HG02885 (cell line): ENCODE data around the gene NIPAL4.
A peak's percentile ranks its signal among the peaks of the same experiment; 100 is the strongest.

Source experiments
- ATAC-seq: cut with Tn5 transposase; IDR thresholded peaks from one replicate; pipeline ENCODE4 v1.9.1; 2021; ENCODE audit warnings: mild to moderate bottlenecking; ENCODE audit not compliant: unreplicated experiment, poor library complexity

Gene NIPAL4

DNA sequence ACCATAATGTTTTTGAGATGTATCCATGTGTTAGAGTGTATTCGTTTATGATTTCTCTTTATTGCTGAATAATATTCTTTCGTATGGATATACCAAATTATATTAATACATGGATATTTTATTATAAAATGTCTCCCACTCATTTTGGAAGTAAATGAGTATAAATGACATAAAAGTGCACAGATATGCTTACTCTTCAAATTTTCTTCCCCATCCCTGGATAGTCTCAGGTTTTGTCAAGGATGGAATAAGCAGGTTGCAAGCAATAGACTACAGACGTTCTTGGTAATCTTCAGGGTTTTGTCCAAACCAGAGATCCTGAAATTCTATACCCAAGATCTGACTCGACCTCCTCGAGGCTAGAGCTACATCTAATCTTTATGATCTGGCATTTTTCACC is 50.7 kb downstream of the NIPAL4 start:
- ATAC-seq = no peak

DNA sequence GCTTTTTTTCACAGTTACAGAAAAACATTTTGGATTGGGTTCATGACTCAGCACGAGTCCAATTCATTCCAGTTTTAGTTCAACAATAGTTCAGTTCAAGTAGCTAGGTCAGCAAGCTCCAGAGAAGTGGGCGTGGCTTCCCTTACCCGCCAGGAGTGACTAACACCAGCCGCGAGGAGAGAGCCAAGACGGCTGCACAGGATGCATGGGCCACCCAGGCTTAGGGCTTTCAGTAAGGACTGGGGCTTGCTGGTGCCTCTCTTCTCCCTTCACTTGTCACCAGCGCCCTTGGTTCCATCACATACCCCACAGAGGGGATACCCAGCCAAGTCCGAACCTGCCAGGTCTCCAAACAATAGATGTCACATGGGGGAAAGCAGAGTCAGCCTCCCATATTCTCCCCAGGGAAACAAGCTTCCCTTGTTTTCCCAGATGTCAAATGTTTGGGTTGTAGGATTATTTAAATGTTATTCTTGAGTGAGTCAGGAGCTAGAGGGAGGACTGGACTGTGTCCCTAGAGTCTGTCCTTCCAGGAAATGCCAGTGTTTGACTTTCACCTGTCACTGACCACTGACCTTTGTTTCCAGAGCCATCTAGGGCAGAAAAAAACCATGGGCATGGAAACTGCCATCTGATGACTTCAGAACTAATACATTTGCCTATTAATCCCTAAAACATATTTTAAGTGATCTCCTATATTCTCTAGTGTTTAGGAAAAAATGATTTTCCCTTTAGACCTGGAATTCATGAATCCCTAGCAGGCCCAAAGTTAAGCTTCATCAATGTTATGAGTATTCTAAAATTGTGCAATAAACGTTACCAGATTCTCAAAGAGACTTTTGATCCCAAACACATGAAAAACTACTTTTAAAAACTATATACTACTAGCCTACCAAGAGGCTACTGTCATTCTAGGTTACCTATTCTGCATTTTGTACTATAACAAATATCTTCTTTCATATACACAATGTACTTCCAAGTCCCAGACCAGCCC is 51.9 kb downstream of the NIPAL4 start:
- no peak for ATAC-seq

DNA sequence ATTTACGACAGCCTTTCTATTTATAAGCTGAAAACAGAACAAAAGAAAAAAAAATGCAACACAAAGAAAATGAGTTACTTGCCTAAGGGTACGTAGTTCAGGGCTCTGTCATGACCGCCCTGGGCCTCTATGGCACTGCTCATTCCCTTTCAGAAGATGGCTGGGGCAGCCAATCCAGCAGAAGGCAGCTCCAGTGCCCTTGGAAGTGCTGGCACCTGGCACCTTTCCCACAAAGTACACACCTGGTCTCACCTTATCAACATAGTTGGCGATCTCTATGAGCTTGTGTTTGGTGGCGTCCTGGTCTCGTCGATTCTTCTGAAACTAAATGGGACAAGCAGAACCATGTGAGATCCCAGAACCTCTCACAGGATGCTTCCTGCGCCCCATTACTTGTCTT is 53.2 kb downstream of the NIPAL4 start:
- ATAC-seq = no peak

DNA sequence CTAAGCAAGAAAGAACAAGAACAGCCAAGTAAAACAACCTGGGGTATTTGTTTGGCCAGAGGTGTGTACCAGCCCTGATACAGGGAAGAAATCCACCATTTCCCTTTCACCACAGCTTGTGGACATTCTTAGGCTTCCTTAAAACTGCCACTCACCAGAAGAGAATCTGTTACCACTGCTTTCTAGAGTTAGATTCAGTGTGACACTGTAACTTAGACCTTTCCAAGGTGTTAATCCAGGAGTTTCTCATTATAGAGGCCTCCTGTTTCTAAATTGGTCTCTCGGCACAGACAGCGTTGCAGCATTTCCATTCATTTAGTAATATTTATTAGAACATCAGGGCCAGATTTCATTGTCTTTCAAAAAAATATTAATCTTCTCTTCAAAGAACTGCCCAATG is 55.0 kb downstream of the NIPAL4 start:
- ATAC-seq = no peak

DNA sequence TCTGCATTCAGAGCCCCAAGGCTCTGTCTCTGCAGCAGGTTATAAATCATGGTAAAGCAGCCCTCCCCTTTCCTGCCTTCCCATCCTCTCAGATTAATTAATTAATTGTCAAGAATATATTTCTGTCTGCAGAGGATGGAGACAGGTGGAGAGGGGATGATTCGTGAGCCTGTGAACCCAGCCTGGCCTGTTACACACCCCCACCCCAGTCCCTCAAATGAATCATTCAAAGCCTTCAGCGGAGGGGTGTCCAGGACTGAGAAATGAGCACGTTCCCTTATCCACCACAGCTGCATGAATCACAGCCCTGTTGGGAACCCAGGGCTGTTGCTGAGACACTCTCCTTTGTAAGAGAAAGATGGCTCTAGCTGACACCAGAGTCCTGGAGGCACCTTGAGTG is 56.0 kb downstream of the NIPAL4 start:
- no peak for ATAC-seq

DNA sequence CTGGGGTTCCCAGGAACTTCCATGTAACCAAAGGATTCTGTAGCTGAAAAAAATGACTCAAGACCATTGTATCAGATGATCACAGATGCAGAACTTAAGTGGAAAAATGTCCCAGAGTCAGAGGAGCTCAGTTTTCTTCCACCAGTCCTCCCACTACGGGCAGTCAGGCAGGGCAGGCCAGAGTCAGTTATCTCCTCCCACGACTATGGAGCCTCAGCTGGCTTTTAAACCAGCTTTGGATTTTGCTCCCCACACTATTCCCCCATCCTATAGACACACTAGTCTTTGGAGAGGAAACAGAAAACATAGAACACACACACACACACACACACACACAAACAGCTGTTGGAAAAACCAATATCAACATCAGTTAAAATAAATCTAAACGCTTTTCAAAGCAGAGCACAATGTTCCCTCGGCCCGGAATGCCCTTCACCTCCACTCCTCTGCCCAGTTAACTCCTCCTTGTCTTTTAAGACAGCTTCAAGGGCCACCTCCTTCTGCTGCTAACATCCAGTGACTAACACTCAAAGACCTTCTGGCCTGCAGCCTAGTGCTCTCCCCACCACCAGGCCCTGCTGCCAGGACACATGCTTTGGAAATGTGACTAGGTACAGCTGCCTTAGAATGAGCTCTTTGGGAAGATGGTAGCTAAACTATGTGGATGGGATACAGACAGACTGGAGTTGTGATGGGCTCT is 56.8 kb downstream of the NIPAL4 start:
- no peak for ATAC-seq

DNA sequence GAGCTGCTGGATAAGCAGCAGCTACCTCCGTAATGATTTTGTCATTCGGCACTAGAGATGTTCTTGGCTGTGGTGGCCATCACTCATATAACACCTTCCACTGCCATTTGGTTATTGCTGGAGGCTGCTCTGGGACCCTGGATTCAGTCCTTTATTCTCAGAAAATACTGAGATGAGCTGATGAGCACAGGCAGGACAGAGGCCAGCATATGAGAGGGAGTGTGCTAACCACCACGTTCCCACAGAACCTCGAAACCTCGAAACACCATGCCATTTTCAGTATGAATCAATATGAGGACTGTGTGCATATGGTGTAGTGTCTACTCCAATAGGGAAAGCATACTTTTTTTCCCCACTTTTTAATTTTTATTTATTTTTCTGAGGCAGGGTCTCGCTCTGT is 59.0 kb downstream of the NIPAL4 start:
- peak; percentile 71 for ATAC-seq

DNA sequence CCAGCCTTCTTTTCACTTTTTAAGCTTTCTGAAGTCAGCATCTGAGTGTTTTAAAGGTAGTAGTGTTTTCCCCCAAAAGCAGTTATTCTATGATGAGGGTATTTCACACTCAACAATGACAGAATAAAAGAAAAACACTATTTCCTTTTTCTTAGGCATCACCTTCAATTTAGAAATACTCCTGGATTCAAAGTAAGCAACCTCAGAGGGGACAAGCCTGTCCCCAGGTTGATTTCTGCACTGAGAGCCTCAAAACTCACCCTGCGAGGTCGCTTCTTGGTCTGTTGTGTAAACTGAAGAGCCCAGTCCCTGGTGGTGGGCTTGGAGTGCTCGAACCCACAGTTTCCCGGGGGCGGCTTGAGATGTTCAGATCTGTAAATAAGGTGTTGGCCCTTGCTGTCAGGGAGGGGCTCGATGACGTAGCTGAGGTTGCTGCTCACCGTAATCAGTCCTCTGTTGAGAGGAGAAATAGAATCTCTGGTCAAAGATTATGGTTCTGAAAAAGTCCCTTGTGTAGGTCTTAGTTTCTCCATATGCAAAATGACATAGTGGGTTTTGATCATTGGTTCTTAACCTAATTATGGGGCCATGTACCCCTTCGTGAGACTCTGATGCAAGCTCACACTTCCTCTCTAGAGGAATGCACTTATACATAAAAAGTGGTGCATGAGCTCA is 59.7 kb downstream of the NIPAL4 start:
- peak; percentile 78 for ATAC-seq

DNA sequence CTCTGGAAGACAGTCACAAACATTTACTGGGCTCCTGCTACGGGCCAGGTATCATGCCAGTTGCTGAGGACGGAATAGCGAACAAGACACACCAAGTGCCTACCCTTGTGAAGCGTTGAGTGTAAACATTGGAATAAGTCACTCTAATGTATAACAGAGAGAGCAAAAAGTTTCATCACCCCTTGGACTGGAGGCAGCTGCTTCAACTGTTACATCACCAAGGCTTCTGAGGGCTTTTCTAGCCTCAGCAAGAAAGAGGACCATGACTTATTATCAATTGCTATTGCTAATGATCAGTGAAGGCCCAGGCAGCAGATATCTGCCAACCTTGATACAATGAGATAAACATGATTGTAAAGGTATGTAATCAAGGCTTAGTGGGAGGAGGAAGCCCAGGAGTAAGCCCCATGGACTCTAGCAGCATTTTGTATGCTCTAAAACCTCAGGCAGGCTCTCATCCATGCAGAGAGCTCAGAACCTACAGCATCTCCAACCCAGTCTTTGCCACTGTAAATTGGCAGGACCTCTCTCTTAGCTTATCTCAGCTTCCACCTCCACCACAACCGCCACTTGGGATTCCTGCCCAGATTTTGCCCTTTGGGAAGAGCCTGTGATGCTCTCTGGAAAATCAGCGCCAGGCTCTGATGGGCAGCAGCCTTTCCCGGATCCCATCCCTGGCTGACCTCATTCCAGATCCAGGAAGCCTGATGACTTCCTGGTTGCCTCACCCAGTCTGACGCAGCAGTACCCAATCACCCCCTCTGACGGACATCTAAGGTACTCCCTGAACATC is 61.1 kb downstream of the NIPAL4 start:
- no peak for ATAC-seq

DNA sequence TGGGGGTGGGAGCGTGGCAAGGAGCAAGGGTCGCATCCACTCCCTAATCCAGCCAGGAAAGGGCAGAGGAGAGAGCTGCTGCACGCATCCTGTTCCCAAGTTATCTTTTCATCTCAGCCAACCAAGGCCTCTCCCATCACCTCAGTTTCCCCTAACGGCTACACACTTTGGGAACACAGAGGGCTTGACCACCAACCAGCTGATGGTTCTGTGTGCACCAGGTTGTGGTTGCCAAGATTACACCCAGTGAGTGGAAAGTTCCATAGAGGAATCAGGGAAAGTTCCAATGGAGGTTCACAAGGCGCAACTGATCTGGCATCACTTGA is 61.7 kb downstream of the NIPAL4 start:
- ATAC-seq = no peak

DNA sequence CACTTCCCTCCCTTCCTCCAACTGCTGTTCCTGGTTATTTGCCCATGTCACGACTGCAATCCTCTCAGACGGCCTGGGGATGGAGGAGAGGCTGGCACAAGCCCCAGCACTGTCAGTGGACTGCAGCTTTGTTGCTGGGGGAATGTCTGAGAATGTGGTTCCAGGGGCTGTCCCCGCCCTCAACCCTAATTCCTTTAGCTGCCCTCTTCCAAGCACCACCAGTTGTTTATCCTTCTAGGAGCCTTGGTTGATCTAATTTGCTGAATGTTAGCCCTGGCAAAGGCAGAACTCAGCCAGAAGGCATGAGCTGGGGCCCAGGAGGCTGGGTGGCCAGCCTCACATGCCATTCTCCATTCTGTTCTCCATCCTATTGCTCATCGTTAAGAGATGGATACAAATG is 64.0 kb downstream of the NIPAL4 start:
- ATAC-seq = no peak
